Glomerular visceral epithelial cell (primary cell): ENCODE data around the gene CSNK1D.

Source experiments
- DNase-seq: peaks from one replicate; pipeline ENCODE4 v3.0.0-alpha.2; 2016; ENCODE audit errors: extremely low spot score

Gene CSNK1D

DNA sequence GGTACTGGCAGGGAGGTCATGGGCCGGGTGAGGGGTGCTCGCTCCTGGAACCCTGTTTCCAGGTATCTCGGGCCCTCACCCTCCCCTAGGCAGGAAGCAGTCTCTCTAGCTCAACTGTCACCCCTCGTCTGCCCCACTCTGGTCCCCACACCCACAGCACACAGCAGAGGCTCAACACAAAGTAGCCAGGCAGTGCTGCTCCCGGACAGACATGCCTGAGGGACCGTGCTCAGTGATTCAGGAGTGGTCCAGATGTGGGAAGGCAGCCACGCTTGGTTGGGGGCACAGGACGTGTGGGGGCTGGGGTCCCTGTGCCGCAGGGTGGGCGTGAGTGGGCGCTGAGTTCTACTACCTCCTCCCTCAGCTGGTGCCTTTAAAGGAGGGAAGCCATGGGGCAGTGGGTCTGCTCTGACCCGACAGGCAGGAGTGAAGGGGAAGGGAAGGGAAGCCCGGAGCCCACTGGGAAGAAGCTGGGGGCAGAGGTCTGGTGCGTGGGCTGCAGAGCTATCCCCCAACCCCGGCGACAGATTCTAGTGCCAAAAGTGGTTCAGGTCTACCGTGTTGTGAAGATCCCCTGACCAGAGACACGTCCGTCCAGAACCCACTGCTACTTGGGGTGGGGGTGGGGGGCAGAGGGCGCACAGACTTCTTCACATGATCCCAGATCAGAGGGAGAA, 32.9 kb downstream of the CSNK1D start:
- no peak for DNase-seq

DNA sequence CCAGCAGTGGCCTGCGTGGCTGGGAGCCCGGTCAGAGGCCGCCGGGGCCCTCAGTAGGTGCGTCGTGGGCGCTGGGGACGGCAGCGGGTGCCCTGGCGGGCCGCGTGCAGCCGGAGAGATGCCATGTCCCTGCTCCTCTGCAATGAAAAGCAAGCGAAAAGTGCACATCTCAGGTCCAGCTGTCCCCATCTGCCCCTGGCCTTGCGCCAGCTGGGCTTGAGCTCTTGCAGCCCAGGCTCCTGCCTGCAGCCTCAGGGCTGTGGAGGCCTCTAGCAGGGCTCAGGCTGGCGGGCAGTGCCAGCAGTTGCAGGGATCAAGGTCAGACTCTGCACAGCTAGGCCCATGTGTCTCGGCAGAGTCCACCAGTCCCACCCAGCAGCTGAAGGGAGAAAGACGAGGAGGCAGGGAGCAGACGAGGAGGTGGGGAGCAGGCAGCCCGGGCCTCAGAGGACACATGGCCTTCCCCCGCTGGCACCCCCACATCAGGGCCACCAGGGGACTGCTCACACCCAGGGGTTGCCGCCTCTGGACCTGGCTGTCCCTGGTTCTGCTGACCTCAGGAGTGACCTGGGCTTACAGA, 33.5 kb downstream of the CSNK1D start:
- DNase-seq, result no peak

DNA sequence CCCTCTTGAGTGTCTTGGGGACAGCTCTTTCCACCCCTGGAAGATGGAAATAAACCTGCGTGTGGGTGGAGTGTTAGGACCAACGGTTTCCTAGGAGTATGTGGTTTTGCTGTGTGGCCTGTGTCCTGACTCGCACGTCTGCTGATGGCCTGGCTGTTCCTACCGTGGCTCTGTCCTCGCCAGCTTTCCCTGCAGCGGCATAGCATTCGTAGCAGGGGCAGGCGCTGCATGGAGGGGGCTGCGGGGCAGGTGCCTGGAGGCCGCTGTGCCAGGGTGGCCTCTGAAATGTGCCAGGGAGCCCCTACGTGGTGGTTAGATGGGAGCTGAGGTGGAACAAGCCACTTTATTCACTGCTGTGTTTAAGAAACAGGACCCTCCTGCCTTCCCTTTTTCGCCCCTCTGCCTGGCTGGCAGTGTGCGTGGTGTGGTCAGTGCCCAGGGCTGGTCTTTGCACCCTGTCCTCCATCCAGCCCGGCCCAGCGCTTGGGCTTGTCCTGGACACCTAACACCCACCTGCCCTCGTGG, 34.0 kb downstream of the CSNK1D start:
- no peak for DNase-seq

DNA sequence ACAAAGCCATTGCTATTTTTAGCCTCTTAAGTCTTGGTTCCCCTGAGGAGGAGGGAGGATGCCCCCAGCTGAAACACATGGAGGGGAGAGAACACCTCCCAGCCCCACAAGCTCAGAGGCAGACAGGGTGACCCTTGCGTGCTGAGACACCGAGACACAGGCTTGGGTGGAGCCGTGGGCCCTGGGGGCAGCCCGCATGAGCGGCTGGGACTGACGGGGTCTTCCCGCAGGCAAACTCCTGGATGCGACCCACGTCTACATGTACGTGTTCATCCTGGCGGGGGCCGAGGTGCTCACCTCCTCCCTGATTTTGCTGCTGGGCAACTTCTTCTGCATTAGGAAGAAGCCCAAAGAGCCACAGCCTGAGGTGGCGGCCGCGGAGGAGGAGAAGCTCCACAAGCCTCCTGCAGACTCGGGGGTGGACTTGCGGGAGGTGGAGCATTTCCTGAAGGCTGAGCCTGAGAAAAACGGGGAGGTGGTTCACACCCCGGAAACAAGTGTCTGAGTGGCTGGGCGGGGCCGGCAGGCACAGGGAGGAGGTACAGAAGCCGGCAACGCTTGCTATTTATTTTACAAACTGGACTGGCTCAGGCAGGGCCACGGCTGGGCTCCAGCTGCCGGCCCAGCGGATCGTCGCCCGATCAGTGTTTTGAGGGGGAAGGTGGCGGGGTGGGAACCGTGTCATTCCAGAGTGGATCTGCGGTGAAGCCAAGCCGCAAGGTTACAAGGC, 34.9 kb downstream of the CSNK1D start:
- no peak for DNase-seq

DNA sequence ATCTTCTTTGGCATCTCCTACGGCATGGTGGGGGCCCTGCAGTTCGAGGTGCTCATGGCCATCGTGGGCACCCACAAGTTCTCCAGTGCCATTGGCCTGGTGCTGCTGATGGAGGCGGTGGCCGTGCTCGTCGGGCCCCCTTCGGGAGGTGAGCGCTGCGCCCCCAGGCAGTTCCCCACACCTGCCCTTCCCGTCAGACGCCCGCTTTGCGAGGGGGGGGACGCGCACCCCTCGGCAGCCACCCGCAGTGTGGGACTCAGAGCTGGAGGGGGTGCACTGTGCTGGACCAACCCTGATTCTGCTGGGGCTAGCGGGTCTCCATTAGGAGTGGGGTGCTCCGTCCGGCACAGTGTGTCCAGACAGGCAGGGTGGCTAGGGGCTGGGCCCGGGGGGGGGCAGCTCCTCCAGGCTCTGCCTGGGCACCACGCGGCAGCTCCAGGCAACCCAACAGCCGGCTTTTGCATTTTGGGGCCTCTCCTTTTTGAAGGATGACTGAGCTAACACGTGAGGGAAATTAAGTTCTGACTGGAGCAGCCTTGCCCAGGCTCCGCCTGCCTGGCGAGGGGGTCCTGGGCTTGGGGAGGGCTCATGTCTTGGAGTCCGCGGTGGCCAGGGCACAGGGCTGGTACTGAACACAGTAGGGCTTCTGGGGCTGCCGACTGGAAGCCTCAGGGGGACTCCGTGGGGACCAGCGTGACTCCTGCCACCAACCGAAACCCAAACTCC, 35.6 kb downstream of the CSNK1D start:
- DNase-seq, result no peak

DNA sequence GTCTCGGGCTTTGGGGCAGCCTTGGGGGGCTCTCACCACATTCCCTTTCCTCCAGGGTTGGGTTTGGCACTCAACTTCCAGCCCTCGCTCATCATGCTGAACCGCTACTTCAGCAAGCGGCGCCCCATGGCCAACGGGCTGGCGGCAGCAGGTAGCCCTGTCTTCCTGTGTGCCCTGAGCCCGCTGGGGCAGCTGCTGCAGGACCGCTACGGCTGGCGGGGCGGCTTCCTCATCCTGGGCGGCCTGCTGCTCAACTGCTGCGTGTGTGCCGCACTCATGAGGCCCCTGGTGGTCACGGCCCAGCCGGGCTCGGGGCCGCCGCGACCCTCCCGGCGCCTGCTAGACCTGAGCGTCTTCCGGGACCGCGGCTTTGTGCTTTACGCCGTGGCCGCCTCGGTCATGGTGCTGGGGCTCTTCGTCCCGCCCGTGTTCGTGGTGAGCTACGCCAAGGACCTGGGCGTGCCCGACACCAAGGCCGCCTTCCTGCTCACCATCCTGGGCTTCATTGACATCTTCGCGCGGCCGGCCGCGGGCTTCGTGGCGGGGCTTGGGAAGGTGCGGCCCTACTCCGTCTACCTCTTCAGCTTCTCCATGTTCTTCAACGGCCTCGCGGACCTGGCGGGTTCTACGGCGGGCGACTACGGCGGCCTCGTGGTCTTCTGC, 36.3 kb downstream of the CSNK1D start:
- DNase-seq, result no peak

DNA sequence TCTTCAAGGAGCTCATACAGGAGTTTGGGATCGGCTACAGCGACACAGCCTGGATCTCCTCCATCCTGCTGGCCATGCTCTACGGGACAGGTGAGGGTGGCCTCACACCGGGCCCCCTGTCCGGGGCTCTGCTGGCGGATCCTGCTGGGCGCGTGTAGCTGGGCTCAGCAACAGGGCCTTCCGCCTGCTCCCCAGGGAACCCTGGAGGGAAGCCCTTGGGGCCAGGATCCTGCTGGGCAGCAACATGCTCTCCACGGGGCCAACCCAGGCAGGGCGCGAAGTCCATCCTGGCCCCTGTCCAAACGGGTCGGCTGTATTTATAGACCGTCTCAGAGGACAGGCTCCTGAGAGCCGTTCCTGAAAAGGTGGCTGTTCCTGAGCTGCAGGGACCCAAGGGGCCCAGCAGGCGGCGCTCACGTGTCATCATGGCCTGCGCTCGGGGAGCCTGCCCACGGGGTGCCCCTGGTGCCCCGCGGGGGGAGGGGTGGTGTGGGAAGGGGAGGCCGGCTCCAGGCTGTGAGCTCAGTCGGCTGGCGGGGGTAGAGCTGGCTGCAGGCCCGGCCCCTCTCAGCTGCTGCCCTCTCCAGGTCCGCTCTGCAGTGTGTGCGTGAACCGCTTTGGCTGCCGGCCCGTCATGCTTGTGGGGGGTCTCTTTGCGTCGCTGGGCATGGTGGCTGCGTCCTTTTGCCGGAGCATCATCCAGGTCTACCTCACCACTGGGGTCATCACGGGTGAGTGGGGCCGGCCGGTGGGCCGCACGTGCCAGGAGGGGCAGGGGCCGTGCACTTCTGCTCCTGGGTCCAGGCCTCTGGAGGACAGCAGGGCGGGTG, 37.1 kb downstream of the CSNK1D start:
- DNase-seq, result peak; percentile 66

DNA sequence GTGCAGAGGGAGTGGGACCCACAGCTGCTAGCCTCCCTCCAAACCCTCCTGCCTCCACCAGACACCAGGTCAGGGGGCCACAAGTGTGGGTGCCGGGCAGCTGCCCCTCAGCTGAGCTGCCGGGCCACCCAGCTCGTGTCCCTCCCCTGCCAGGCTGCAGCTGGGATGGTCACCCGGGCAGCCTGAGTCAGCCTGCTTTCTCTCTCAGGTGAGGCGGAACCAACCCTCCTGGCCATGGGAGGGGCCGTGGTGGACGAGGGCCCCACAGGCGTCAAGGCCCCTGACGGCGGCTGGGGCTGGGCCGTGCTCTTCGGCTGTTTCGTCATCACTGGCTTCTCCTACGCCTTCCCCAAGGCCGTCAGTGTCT, 37.7 kb downstream of the CSNK1D start:
- DNase-seq, result peak; percentile 52

DNA sequence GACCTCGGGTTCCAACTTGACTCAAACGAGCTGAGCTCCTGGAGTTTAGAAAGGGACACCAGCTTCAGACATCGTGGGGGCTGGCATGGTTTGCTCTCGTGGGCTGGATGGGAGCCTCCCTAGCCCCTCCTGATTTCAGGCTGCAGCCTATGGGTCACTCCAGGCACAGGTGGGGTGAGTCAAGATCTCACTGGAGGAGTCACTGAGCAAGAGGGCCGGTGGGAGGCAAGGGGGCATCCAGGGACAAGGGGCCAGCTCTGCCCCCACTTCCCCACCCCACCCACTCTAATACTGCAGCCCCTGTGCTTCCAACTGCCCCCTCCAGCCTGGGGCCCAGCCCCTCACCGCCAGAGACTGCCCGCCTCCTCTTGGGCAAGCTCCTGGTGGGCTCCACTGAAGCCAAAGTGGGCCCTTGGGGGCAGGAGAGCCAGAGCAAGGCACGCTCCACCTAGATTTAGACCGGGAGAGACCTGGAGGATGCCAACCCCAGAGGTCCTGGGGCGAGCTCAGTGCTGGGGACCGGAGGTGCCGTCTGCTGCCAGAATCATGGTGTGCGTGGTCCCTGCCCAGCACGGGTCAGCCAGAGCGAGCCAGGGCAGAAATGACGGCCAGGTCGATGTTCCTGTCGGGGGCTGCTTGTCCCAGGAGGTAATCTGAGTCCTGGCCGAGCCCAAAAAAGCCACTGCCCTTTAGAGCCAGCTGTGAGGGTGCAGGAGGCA, 38.3 kb downstream of the CSNK1D start:
- no peak for DNase-seq

DNA sequence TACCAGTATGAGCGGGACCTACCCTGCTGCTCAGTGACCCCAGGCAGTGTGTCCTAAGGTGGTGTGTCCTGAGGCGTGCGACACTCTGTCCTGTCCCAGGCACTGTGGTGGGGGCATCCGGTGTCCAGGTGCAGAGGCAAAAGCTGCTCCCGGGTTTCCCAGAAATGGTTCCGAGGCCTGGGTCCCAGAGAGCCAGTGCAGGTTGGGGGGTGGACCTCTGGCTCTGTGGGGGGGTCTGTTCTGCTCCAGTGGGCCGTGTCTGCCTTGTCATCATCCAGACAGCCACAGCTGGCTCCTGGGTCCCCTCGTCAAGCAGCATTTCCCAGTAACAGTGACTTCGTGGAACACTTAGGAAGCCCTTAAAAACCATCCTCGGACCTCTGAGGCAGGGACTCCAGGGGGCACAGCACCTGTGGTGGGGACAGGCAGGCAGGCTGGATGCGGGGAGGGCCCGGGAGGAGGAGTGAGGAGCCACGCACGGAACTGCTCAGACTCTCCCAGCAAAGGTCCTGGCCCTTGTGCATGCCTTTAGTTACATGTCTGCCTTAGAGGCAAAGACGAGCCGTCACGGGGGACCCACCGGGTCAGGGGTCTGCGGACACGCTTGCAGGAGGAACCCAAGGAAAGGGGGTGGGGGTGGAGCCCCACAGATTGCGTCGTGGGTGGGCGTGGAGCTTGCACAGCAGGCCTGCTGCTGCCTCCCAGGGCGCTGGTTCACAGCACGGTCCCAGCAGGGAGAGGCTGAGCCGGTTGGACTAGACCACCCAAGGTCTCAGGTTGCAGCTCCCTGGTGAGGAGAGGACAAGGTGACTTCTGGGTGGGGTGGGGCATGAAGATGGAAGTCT, 39.1 kb downstream of the CSNK1D start:
- DNase-seq, result peak; percentile 77

DNA sequence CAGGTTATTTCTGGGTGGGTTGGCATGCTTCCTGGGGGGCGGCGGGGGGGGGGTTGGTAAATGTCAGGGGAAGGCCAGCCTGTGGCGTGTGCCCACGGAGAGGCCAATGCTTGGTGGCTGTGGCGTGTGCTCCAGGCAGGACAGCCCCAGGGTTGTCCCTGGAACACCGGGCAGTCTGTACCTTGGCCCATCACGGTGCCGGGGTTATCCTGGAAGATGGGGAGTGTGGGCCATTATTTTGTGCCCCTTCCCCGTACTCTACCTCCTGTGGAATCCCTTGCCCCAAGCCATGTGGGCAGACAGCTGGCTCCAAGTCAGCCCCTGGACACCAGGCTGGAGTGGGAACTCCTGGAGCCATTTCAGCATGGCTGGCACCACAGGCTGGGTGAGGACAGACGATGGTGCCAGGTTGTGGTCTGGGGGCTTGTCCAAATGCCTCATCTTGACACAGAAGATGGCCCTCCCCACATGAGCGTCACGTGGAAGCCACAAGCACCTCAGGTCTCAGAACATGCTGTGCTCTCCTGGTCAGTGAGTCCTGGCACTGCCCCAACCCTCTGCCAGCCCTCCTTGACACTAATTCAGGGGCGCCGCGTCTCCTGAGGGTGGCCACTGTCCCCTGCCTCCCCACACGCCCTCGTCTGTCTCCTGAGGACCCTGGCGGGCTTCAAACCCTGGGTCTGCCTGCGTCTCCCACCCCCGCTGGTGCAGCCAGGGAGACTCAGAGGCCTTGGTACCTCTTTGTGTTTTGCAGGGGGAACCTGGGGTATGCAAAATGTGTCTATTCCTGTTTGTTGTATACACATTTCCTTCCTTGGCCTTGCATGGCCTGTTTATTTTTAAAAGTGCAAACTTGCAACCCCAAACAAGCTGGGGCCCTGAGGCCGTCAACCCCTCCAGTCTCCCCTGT, 40.4 kb downstream of the CSNK1D start:
- no peak for DNase-seq

DNA sequence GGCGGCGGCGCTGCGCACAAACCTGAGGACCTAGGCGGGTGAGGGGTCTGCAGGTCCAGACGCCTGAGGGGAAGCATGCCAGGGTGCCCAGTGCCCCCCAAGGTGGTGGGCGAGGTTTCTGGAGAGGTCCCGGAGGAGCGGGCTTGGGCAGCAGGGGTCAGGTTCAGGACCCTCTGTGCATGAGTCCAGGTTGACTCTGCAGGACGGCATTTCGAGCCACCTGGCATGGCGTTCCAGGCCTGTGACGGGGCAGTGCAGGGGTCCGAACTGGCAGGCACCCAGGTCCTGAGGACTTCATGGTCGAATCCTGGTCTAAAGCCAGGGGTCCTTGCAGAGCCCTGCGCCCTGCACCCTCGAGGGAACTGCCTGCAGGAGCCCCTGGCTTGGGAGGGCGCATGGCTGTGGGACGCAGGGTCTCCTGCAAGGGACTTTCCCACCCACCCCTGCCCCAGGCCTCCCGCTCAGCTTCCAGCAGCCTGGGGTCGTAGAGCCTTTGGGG, 41.1 kb downstream of the CSNK1D start:
- no peak for DNase-seq

DNA sequence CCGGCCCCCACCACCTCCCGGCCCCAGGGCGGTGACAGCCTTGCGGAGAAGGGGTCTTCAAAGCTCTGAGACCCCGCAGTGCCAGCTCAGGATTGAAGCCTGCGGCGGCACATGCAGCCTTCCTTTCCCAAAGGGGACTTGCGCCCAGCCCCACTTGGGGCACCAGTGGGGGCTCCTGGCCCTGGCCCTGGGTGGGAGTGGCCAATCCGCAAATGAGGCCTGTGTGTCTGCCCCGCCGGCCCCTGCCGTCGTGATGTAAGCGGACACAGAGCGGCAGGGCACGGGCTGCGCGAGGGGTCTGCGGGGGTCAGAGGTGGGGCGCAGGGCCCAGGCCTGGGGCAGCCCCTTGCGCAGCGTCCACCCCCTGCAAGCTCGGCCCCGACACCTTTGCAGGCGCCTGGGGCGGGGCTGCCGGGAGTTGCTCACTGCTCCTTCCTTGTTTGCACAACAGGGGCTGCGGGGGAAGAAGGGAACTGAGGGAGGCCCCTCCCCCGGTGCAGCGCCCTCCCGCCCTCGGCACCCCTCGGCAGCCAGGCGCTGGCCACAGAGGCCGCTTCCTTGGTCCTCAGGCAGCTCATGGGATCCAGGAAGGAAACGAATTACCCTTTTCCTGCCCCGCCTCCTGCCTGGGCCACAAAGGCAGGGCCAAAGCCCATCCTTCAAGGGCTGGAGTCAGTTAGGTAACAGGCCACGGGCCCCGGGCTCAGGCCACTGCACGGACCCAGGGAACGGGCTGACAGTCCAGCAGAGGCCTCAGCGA, 41.8 kb downstream of the CSNK1D start:
- DNase-seq, result peak; percentile 78

DNA sequence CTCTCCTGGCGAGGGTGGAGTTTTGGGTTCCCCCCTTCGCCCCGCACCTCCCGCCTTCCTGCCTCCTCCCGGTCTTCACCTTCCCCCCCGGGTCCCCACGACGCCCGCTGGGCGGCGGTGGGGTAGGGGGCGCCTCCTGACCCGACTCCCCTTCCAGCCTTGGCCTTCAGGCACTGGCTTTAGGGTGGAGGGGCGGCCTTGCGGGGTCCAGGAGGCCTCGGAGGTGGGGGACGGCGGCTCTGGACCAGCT, 42.3 kb downstream of the CSNK1D start:
- no peak for DNase-seq

DNA sequence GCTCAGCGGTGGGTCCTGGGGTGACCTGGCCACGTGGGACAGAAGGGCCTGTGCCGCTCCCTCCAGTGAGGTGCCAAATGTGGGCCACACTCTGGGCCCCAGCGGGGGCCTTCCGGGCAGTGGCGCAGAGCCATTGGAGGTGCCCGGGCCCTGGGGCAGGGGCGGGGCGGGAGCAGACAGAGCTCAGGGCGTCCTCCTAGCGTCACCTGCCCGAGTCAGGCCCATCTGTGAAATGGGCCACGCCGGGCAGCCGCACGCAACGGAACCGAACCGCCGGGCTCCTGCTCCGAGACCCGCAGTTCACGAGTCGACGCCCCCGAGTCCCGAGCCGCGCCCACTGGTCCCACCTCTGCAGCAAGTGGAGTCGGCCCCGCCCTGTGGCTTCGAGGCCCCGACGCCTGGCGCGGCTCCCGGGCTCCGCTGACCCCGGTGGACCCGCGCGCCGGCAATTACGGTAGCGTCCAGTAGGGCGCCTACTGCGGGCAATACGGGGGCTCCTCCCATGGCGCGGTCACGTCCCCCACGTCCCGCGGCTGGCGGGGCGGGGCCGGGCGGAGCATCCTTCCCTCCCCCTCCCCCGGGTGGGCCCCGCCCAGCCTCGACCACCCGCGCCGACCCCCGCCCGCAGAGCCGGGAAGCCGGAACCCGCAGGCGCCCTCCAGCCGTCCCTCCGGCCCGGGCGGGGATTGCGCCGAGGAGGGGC, 42.7 kb downstream of the CSNK1D start:
- DNase-seq, result peak; percentile 92

DNA sequence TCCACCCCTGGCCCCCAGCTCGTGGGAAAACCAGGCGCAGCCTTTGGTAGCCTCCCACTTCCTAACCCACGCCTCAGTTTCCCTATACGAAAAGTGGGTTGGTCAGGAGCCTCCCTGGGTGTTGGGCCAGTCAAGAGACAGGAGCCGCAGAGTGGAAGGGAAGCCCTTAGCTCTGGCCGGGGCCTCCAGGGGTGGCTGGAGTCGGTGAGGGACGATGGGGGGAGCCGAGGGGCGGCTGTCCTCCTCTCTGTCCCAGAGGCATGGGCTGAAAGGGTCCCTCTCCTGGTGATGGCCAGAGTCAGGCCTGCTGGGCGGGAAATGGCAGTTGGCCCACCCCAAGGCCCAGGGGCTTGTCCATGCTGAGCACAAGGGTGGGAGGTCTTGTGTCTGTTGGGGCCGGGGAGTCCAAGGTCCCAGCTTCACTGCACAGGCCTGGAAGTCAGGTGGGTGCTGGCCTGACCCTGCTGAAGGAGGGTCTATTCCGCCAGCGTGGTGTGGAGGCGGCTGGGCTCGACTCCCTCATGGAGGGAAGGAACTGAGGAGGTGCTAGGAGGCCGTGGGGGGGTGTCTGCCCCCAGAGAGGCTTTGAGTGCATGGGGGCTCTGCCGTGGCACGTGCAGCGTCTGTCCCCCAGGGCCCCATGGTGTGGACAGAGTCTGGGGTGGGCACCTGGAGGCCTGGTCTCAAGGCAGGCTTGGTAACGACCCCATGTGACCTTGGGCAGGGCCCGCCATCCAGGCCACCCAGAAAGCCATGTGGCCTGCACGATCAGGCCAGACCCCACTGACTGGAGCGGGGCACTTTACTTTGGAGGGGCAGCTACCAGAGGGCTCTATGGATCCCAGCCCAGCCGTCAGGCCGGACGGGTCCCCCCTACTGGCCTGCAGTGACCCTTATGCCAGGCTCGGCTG, 43.5 kb downstream of the CSNK1D start:
- no peak for DNase-seq
